SK-N-SH (cell line): ENCODE data around the gene GLRB.

ENCODE experiments used
- CHD2 ChIP-seq: fragments of 150-350 bp; IDR thresholded peaks from 2 replicates; pipeline ENCODE4 v1.6.1; 2018; ENCODE audit warnings: low read length; ENCODE audit not compliant: partially characterized antibody
- JUND ChIP-seq: IDR thresholded peaks from 2 replicates; pipeline ENCODE4 v1.4.0; 2012
- POLR2AphosphoS5 ChIP-seq: IDR thresholded peaks from 2 replicates; pipeline ENCODE4 v1.6.1; 2012; ENCODE audit warnings: low read depth, low read length
- RCOR1 ChIP-seq: fragments of 150-350 bp; IDR thresholded peaks from 2 replicates; pipeline ENCODE4 v1.6.1; 2017; ENCODE audit warnings: antibody characterized with exemption, low read length
- RFX5 ChIP-seq: IDR thresholded peaks from 2 replicates; pipeline ENCODE4 v1.6.1; 2012; ENCODE audit warnings: mild to moderate bottlenecking, improper control_type of control experiment, low read length
- SMC3 ChIP-seq: IDR thresholded peaks from 2 replicates; pipeline ENCODE4 v1.6.1; 2012; ENCODE audit warnings: low read depth, low read length, improper control_type of control experiment
- TCF12 ChIP-seq: IDR thresholded peaks from 2 replicates; pipeline ENCODE4 v1.4.0; 2012
- TEAD4 ChIP-seq: IDR thresholded peaks from 2 replicates; pipeline ENCODE4 v1.4.0; 2012; ENCODE audit warnings: mild to moderate bottlenecking, borderline replicate concordance; ENCODE audit not compliant: insufficient read depth
- TF ChIP-seq, protein P1 (sequence below): fragments of 200-600 bp; sonication (generic); IDR thresholded peaks from 2 replicates; pipeline ENCODE4 v1.6.1; 2017; ENCODE audit warnings: antibody characterized with exemption, mild to moderate bottlenecking, moderate library complexity
- TF ChIP-seq, protein P2 (sequence below): IDR thresholded peaks from 2 replicates; pipeline ENCODE4 v1.4.0; 2012; ENCODE audit warnings: low read depth, borderline replicate concordance
- TF ChIP-seq, protein P3 (sequence below): IDR thresholded peaks from 2 replicates; pipeline ENCODE4 v1.4.0; 2012; ENCODE audit warnings: low read depth, borderline replicate concordance
- TF ChIP-seq, protein P4 (sequence below): IDR thresholded peaks from 2 replicates; pipeline ENCODE4 v1.4.0; 2012; ENCODE audit warnings: low read depth
- TF ChIP-seq, protein P5 (sequence below): IDR thresholded peaks from 2 replicates; pipeline ENCODE4 v1.6.1; 2012; ENCODE audit warnings: mild to moderate bottlenecking, low read depth, low read length, moderate library complexity
- TF ChIP-seq, protein P6 (sequence below): fragments of 150-350 bp; IDR thresholded peaks from 2 replicates; pipeline ENCODE4 v1.6.1; 2017; ENCODE audit warnings: antibody characterized with exemption, low read length, low read depth, borderline replicate concordance

DNA sequence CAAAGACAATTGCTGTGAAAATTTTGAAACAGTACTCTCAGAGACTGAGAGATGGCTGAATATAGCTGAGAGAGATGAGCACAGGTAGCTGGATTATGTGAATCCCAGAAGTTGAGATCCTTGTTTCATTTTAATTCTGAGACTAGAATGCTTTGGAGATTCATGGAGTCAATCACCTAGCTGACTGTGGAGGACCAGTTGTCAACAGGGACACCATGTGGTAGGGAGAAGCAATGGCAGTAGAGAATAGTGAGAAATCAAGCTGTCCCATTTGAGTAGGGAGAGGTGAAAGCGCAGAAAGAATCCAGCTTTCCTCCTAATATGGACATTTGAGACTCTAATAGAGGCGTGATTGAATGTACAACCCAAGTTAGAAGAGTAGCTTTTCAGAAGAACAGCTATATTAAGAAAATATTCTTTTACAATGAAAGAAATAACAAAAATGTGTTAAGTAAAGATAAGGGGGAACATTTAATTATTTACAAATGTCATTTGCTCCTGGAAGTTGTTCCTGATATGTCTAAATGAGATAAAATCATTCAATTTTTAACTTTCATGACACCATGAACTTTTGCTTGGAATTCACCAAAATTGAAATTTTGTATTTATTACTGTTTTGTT lies 30.3 kb upstream of the GLRB start:
- TF ChIP-seq, protein P1, sequence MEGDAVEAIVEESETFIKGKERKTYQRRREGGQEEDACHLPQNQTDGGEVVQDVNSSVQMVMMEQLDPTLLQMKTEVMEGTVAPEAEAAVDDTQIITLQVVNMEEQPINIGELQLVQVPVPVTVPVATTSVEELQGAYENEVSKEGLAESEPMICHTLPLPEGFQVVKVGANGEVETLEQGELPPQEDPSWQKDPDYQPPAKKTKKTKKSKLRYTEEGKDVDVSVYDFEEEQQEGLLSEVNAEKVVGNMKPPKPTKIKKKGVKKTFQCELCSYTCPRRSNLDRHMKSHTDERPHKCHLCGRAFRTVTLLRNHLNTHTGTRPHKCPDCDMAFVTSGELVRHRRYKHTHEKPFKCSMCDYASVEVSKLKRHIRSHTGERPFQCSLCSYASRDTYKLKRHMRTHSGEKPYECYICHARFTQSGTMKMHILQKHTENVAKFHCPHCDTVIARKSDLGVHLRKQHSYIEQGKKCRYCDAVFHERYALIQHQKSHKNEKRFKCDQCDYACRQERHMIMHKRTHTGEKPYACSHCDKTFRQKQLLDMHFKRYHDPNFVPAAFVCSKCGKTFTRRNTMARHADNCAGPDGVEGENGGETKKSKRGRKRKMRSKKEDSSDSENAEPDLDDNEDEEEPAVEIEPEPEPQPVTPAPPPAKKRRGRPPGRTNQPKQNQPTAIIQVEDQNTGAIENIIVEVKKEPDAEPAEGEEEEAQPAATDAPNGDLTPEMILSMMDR: peak; percentile 85
- TF ChIP-seq, protein P2, sequence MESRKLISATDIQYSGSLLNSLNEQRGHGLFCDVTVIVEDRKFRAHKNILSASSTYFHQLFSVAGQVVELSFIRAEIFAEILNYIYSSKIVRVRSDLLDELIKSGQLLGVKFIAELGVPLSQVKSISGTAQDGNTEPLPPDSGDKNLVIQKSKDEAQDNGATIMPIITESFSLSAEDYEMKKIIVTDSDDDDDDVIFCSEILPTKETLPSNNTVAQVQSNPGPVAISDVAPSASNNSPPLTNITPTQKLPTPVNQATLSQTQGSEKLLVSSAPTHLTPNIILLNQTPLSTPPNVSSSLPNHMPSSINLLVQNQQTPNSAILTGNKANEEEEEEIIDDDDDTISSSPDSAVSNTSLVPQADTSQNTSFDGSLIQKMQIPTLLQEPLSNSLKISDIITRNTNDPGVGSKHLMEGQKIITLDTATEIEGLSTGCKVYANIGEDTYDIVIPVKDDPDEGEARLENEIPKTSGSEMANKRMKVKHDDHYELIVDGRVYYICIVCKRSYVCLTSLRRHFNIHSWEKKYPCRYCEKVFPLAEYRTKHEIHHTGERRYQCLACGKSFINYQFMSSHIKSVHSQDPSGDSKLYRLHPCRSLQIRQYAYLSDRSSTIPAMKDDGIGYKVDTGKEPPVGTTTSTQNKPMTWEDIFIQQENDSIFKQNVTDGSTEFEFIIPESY: no peak
- no peak for TF ChIP-seq TCF12
- TF ChIP-seq JUND: no peak
- TF ChIP-seq POLR2AphosphoS5: no peak
- TF ChIP-seq, protein P3, sequence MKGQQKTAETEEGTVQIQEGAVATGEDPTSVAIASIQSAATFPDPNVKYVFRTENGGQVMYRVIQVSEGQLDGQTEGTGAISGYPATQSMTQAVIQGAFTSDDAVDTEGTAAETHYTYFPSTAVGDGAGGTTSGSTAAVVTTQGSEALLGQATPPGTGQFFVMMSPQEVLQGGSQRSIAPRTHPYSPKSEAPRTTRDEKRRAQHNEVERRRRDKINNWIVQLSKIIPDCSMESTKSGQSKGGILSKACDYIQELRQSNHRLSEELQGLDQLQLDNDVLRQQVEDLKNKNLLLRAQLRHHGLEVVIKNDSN: no peak
- no peak for TF ChIP-seq RCOR1
- TF ChIP-seq SMC3: peak; percentile 87
- TF ChIP-seq, protein P4, sequence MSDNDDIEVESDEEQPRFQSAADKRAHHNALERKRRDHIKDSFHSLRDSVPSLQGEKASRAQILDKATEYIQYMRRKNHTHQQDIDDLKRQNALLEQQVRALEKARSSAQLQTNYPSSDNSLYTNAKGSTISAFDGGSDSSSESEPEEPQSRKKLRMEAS: no peak
- TF ChIP-seq, protein P5, sequence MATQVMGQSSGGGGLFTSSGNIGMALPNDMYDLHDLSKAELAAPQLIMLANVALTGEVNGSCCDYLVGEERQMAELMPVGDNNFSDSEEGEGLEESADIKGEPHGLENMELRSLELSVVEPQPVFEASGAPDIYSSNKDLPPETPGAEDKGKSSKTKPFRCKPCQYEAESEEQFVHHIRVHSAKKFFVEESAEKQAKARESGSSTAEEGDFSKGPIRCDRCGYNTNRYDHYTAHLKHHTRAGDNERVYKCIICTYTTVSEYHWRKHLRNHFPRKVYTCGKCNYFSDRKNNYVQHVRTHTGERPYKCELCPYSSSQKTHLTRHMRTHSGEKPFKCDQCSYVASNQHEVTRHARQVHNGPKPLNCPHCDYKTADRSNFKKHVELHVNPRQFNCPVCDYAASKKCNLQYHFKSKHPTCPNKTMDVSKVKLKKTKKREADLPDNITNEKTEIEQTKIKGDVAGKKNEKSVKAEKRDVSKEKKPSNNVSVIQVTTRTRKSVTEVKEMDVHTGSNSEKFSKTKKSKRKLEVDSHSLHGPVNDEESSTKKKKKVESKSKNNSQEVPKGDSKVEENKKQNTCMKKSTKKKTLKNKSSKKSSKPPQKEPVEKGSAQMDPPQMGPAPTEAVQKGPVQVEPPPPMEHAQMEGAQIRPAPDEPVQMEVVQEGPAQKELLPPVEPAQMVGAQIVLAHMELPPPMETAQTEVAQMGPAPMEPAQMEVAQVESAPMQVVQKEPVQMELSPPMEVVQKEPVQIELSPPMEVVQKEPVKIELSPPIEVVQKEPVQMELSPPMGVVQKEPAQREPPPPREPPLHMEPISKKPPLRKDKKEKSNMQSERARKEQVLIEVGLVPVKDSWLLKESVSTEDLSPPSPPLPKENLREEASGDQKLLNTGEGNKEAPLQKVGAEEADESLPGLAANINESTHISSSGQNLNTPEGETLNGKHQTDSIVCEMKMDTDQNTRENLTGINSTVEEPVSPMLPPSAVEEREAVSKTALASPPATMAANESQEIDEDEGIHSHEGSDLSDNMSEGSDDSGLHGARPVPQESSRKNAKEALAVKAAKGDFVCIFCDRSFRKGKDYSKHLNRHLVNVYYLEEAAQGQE: no peak
- TF ChIP-seq, protein P6, sequence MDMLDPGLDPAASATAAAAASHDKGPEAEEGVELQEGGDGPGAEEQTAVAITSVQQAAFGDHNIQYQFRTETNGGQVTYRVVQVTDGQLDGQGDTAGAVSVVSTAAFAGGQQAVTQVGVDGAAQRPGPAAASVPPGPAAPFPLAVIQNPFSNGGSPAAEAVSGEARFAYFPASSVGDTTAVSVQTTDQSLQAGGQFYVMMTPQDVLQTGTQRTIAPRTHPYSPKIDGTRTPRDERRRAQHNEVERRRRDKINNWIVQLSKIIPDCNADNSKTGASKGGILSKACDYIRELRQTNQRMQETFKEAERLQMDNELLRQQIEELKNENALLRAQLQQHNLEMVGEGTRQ: no peak
- TF ChIP-seq TEAD4: no peak
- no peak for TF ChIP-seq CHD2
- no peak for TF ChIP-seq RFX5
